K562 (cell line): ENCODE data around the gene CTDNEP1. TPM values are rescaled to one million over a fixed set of nuclear protein-coding genes. Genes with fewer than 3 reads are reported as not detected.

ENCODE experiments used
- CREB3 ChIP-seq: fragments of 450-650 bp; conservative IDR thresholded peaks from 2 replicates; pipeline ENCODE4 v1.6.1; 2016; ENCODE audit warnings: missing genetic modification characterization, low read depth, mild to moderate bottlenecking, missing compliant biosample characterization, moderate library complexity
- CUX1 ChIP-seq: fragments of 200-800 bp; sonication (Bioruptor generic); IDR thresholded peaks from 2 replicates; pipeline ENCODE4 v1.6.1; 2016; ENCODE audit warnings: missing genetic modification characterization, missing compliant biosample characterization
- DDX20 ChIP-seq: fragments of 450-650 bp; IDR thresholded peaks from 2 replicates; pipeline ENCODE4 v1.6.1; 2016; ENCODE audit warnings: missing genetic modification characterization, low read depth, mild to moderate bottlenecking, missing compliant biosample characterization, moderate library complexity
- DEAF1 ChIP-seq: fragments of 450-650 bp; formaldehyde crosslinking; IDR thresholded peaks from 2 replicates; pipeline ENCODE4 v1.4.0; 2020; ENCODE audit warnings: mild to moderate bottlenecking, moderate library complexity
- ESRRA ChIP-seq: fragments of 450-650 bp; IDR thresholded peaks from 2 replicates; pipeline ENCODE4 v1.6.1; 2014; ENCODE audit warnings: low read depth, mild to moderate bottlenecking, moderate library complexity, borderline replicate concordance
- FOXK2 ChIP-seq, 2 experiments: fragments of 450-650 bp; IDR thresholded peaks in 1 of 2; conservative IDR thresholded peaks in 1 of 2; 2 replicates each; pipeline ENCODE4 v1.6.1; 2016; ENCODE audit warnings: low read depth in 2 of 2, mild to moderate bottlenecking in 1 of 2
- PREB ChIP-seq: sonication (generic); formaldehyde crosslinking; IDR thresholded peaks from 2 replicates; pipeline ENCODE4 v1.8.1; 2023; ENCODE audit warnings: mild to moderate bottlenecking, missing genetic modification reagents
- RBM14 ChIP-seq: fragments of 200-400 bp; formaldehyde crosslinking; IDR thresholded peaks from 2 replicates; pipeline ENCODE4 v1.6.1; 2018; ENCODE audit warnings: low read depth, mild to moderate bottlenecking, low read length, moderate library complexity, borderline replicate concordance; ENCODE audit not compliant: insufficient read depth
- TEAD4 ChIP-seq, 2 experiments: sonication (generic) in 1 of 2; formaldehyde crosslinking in 1 of 2; IDR thresholded peaks; 2 replicates each; pipeline versions ENCODE4 v1.6.1 to v1.8.0; 2012 to 2022; ENCODE audit warnings: borderline replicate concordance in 1 of 2, inconsistent platforms in 1 of 2, low read length in 1 of 2, mild to moderate bottlenecking in 1 of 2, missing genetic modification reagents in 1 of 2
- THAP7 ChIP-seq: fragments of 250-450 bp; sonication (Bioruptor Pico); IDR thresholded peaks from 2 replicates; pipeline ENCODE4 v1.5.0; 2021
- ZBTB17 ChIP-seq: fragments of 450-650 bp; formaldehyde crosslinking; IDR thresholded peaks from 2 replicates; pipeline ENCODE4 v1.4.0; 2020; ENCODE audit warnings: mild to moderate bottlenecking
- ZFP1 ChIP-seq: fragments of 450-650 bp; formaldehyde crosslinking; IDR thresholded peaks from 2 replicates; pipeline ENCODE4 v1.4.0; 2020; ENCODE audit warnings: mild to moderate bottlenecking, mixed read lengths
- ZNF511 ChIP-seq: sonication (generic); formaldehyde crosslinking; IDR thresholded peaks from 2 replicates; pipeline ENCODE4 v1.8.0; 2022; ENCODE audit warnings: mild to moderate bottlenecking, missing genetic modification reagents
- ZNF766 ChIP-seq: fragments of 200-800 bp; sonication (Bioruptor generic); conservative IDR thresholded peaks from 2 replicates; pipeline ENCODE4 v1.6.1; 2016; ENCODE audit warnings: missing genetic modification characterization, missing compliant biosample characterization
- polyA plus RNA-seq, 8 experiments: library from polyadenylated mRNA; depleted of rRNA in 4 of 8; stranded (reverse) in 5 of 8; unstranded in 3 of 8; fragments of >200 nt; fragmentation: Nextera tagmentation in 2 of 8; fragmentation: Illumina TruSeq in 1 of 8; extraction: Ambion mirVana in 2 of 8; extraction: Trizol in 1 of 8; gene quantifications; 2 replicates each; pipeline versions ENCODE4 v1.2.1 to v1.2.3, GENCODE V29; 2011 to 2014; ENCODE audit warnings: inconsistent platforms in 1 of 8, missing spikeins in 1 of 8
- total RNA-seq, 7 experiments: library from RNA; depleted of rRNA in 6 of 7; stranded (reverse); fragments of >200 nt in 6 of 7; fragmentation: Illumina TruSeq in 2 of 7; extraction: Trizol in 2 of 7; gene quantifications; 2 replicates each; pipeline versions ENCODE4 v1.2.1 to v1.2.3, GENCODE V29; 2011 to 2021; ENCODE audit warnings: low replicate concordance in 1 of 7

The CTDNEP1 gene
- total and polyA plus RNA-seq, 9 of the 15 experiments (the other 6 are each of a cell fraction or from before 2014, with no cell fraction given) = 10.7 to 150 (median 28.5) TPM

- TF ChIP-seq RBM14 (no peak), TEAD4 (IDR thresholded peaks at IDR 0.05; ENCODE audit: low read length) (0 out of 2 replicates have a peak, but pooled peaks have one; percentile 40), TEAD4 (CRISPR knock-in tag; IDR thresholded peaks at IDR 0.05; ENCODE audit: borderline replicate concordance) (no peak; the same call in 1 of the 2 replicates), FOXK2 (conservative IDR thresholded peaks at IDR 0.05 in 1 of 2, IDR thresholded peaks at IDR 0.05 in 1 of 2; ENCODE audit: low read depth in 2 of 2) (no peak), THAP7 (CRISPR knock-in tag) (no peak), ZFP1 (CRISPR knock-in tag) (no peak), CUX1 (no peak), DDX20 (tag) (no peak), ESRRA (peak; percentile 30; the same call in 1 of the 2 replicates), CREB3 (tag) (no peak), ZBTB17 (CRISPR knock-in tag) (no peak), ZNF766 (CRISPR knock-in tag) (no peak), ZNF511 (CRISPR knock-in tag) (peak; percentile 86), PREB (CRISPR knock-in tag) (no peak), DEAF1 (peak; percentile 69)
Observed at GRCh38 chr17:7280519-7281073, 29.1 kb upstream of the CTDNEP1 start (continued).
